Mesenchymal stem cell (in vitro differentiated cells and primary cell): Measurements from ENCODE around the gene TBCD.

ENCODE experiments used
- DNase-seq: peaks from one replicate; pipeline ENCODE4 v3.0.0-alpha.2; 2013
- H2AFZ ChIP-seq: one replicate; pipeline ENCODE4 v1.6.1; 2013; ENCODE audit warnings: low read depth, mild to moderate bottlenecking, control low read depth, inconsistent platforms, low read length, moderate library complexity
- H2AK5ac ChIP-seq: 2 replicates; pipeline ENCODE4 v1.6.1; 2013; ENCODE audit warnings: low read length, moderate library complexity, mild to moderate bottlenecking, inconsistent platforms; ENCODE audit not compliant: severe bottlenecking
- H2BK120ac ChIP-seq: one replicate; pipeline ENCODE4 v1.6.1; 2013; ENCODE audit warnings: low read depth, mild to moderate bottlenecking, inconsistent platforms, low read length, moderate library complexity
- H2BK12ac ChIP-seq, 2 experiments: one replicate each; pipeline ENCODE4 v1.6.1; 2013; ENCODE audit warnings: inconsistent platforms in 2 of 2, low read length in 2 of 2, mild to moderate bottlenecking in 2 of 2, moderate library complexity in 2 of 2, control low read depth in 1 of 2
- H2BK15ac ChIP-seq: one replicate; pipeline ENCODE4 v1.6.1; 2013; ENCODE audit warnings: mild to moderate bottlenecking, low read depth, inconsistent platforms; ENCODE audit not compliant: poor library complexity, severe bottlenecking
- H2BK5ac ChIP-seq: 2 replicates; pipeline ENCODE4 v1.6.1; 2013; ENCODE audit warnings: low read depth, mild to moderate bottlenecking, low read length, control low read depth, inconsistent platforms; ENCODE audit not compliant: poor library complexity, severe bottlenecking
- H3K14ac ChIP-seq, 2 experiments: one replicate each; pipeline ENCODE4 v1.6.1; 2013; ENCODE audit warnings: inconsistent platforms in 2 of 2, low read length in 2 of 2, control low read depth in 1 of 2, mild to moderate bottlenecking in 1 of 2, moderate library complexity in 1 of 2
- H3K18ac ChIP-seq, 2 experiments: one replicate each; pipeline ENCODE4 v1.6.1; 2013; ENCODE audit warnings: inconsistent platforms in 2 of 2, low read length in 2 of 2, control low read depth in 1 of 2, low read depth in 1 of 2, mild to moderate bottlenecking in 1 of 2
- H3K23ac ChIP-seq, 2 experiments: one replicate each; pipeline ENCODE4 v1.6.1; 2013; ENCODE audit warnings: inconsistent platforms in 2 of 2, low read length in 2 of 2, mild to moderate bottlenecking in 2 of 2, moderate library complexity in 2 of 2, control low read depth in 1 of 2
- H3K27ac ChIP-seq: 2 replicates; pipeline ENCODE4 v1.5.1; 2013; ENCODE audit warnings: mild to moderate bottlenecking, moderate library complexity, low read length, control low read depth, inconsistent platforms; ENCODE audit not compliant: poor library complexity, severe bottlenecking
- H3K27me3 ChIP-seq, 2 experiments: 2 replicates each; pipeline versions ENCODE4 v1.6.1 to v1.7.0; 2013; ENCODE audit warnings: low read length in 2 of 2, mild to moderate bottlenecking in 2 of 2, moderate library complexity in 2 of 2, control low read depth in 1 of 2, inconsistent platforms in 1 of 2; ENCODE audit not compliant: control insufficient read depth in 1 of 2, insufficient read depth in 1 of 2
- H3K36me3 ChIP-seq, 2 experiments: 2 replicates each; pipeline versions ENCODE4 v1.6.1 to v1.7.0; 2013; ENCODE audit warnings: low read length in 2 of 2, control low read depth in 1 of 2, inconsistent platforms in 1 of 2, low read depth in 1 of 2, mild to moderate bottlenecking in 1 of 2; ENCODE audit not compliant: insufficient read depth in 2 of 2, control insufficient read depth in 1 of 2
- H3K4ac ChIP-seq, 2 experiments: one replicate each; pipeline ENCODE4 v1.6.1; 2013; ENCODE audit warnings: inconsistent platforms in 2 of 2, low read length in 2 of 2, mild to moderate bottlenecking in 2 of 2, moderate library complexity in 2 of 2, control low read depth in 1 of 2, low read depth in 1 of 2
- H3K4me1 ChIP-seq: 2 replicates; pipeline ENCODE4 v1.6.1; 2013; ENCODE audit warnings: low read depth, low read length, control low read depth; ENCODE audit not compliant: control insufficient read depth, insufficient read depth
- H3K4me2 ChIP-seq: 2 replicates; pipeline ENCODE4 v1.6.1; 2013; ENCODE audit warnings: low read length, mild to moderate bottlenecking, inconsistent platforms; ENCODE audit not compliant: poor library complexity, severe bottlenecking
- H3K4me3 ChIP-seq, 2 experiments: 2 replicates each; pipeline versions ENCODE4 v1.5.1 to v1.7.0; 2013; ENCODE audit warnings: low read length in 2 of 2, mild to moderate bottlenecking in 2 of 2, control low read depth in 1 of 2, low read depth in 1 of 2; ENCODE audit not compliant: insufficient read depth in 1 of 2
- H3K79me1 ChIP-seq: replicated peaks from 2 replicates; pipeline ENCODE4 v1.6.1; 2013; ENCODE audit warnings: mild to moderate bottlenecking, control low read depth, low read length, inconsistent platforms; ENCODE audit not compliant: poor library complexity, severe bottlenecking
- H3K9ac ChIP-seq: 2 replicates; pipeline ENCODE4 v1.7.0; 2013; ENCODE audit warnings: mild to moderate bottlenecking, low read length, moderate library complexity
- H3K9me3 ChIP-seq: 2 replicates; pipeline ENCODE4 v1.7.0; 2013; ENCODE audit warnings: mild to moderate bottlenecking, low read length; ENCODE audit not compliant: control insufficient read depth
- H4K8ac ChIP-seq: one replicate; pipeline ENCODE4 v1.6.1; 2013; ENCODE audit warnings: inconsistent platforms, mild to moderate bottlenecking, low read length, moderate library complexity
- H4K91ac ChIP-seq: one replicate; pipeline ENCODE4 v1.6.1; 2013; ENCODE audit warnings: mild to moderate bottlenecking, low read length, inconsistent platforms
- WGBS: methylation state at CpG from one replicate; pipeline ENCODE4 v1.1.7; 2013; ENCODE audit warnings: mixed read lengths; 5-methylcytosine and 5-hydroxymethylcytosine counted together

TBCD gene

DNA sequence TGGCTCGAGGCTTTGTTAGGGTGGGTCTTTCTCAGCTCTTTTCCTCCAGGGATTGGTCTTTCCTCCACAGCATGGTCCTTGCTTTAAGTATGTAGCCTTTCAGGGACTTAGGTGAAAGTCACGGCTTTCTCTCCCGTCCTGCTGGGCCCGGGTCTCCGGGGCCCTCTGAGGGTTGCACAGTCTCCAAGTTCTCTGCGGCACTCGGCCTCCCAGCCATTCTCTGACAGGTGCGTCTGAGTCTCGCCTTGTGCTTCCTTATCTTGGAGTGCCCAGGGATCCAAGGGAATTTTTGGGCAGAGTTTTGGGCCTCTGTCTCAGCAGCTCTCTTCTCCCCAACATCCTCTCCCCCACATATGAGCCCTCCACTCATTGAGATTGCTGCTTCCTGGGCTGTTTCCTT is 51.3 kb downstream of the TBCD start:
- no peaks in the 10 kb centered on the region for H3K9me3 ChIP-seq
- no peak overlapping the region for H3K27ac ChIP-seq
- H3K9ac ChIP-seq = no peak overlapping the region
- no peak overlapping the region for H2AFZ ChIP-seq
- no peaks in the 10 kb centered on the region for H3K27me3 ChIP-seq
- H3K4me1 ChIP-seq = peaks cover 7% of the 10 kb centered on the region
- no peak overlapping the region for H2BK15ac ChIP-seq
- no peak overlapping the region for H4K8ac ChIP-seq
- no peak overlapping the region for H4K91ac ChIP-seq
- H2AK5ac ChIP-seq = no peak overlapping the region
- no peak overlapping the region for H3K4ac ChIP-seq
- H3K79me1 ChIP-seq = peaks cover 12% of the 10 kb centered on the region
- no peak overlapping the region for H3K4me2 ChIP-seq
- no peak overlapping the region for H2BK120ac ChIP-seq
- WGBS = 89% methylated on average over 9 of the region's 9 CpGs
- peaks cover 31 to 57% of the 10 kb centered on the region in 2 experiments for H3K36me3 ChIP-seq
- no peak overlapping the region for H2BK12ac ChIP-seq
- H3K14ac ChIP-seq = no peak overlapping the region
- H2BK5ac ChIP-seq = no peak overlapping the region
- H3K23ac ChIP-seq = no peak overlapping the region
- no peak overlapping the region for H3K18ac ChIP-seq
- no peak for DNase-seq
- no peak overlapping the region for H3K4me3 ChIP-seq

- 96% methylated on average over 15 of the region's 15 CpGs for WGBS
- H3K18ac ChIP-seq = no peak overlapping the region
- no peak overlapping the region for H3K14ac ChIP-seq
These were observed 51.7 kb downstream of the TBCD start for GRCh38 chr17:82803606-82804005.

GRCh38 chr17:82804442-82805191 is 52.8 kb downstream of the TBCD start:
- Histone ChIP-seq H3K4ac (no peak overlapping the region), H2BK15ac (no peak overlapping the region), H3K18ac (no peak overlapping the region), H3K4me2 (no peak overlapping the region), H3K9me3 (no peaks in the 10 kb centered on the region), H3K79me1 (peaks cover 14% of the 10 kb centered on the region), H3K4me1 (peaks cover 10% of the 10 kb centered on the region), H3K23ac (no peak overlapping the region), H2BK120ac (no peak overlapping the region), H3K14ac (no peak overlapping the region), H2AFZ (no peak overlapping the region), H4K91ac (no peak overlapping the region), H4K8ac (no peak overlapping the region), H3K4me3 (peak overlapping the region in 1 of 2 experiments; percentile 43), H3K36me3 (peaks cover 27 to 68% of the 10 kb centered on the region in 2 experiments), H2BK5ac (no peak overlapping the region), H3K9ac (peak overlapping the region; percentile 55), H2BK12ac (no peak overlapping the region), H2AK5ac (no peak overlapping the region), H3K27ac (no peak overlapping the region), H3K27me3 (no peaks in the 10 kb centered on the region)
- 96% methylated on average over 27 of the region's 27 CpGs for WGBS
- no peak for DNase-seq

More at GRCh38 chr17:82803606-82804005, 51.7 kb downstream of the TBCD start:
- Histone ChIP-seq H2BK120ac (no peak overlapping the region), H3K27me3 (no peaks in the 10 kb centered on the region), H2AK5ac (no peak overlapping the region), H3K36me3 (peaks cover 28 to 61% of the 10 kb centered on the region in 2 experiments), H2AFZ (no peak overlapping the region), H3K27ac (no peak overlapping the region), H2BK15ac (no peak overlapping the region), H2BK5ac (no peak overlapping the region), H4K91ac (no peak overlapping the region), H3K4me2 (no peak overlapping the region), H3K4ac (no peak overlapping the region), H4K8ac (no peak overlapping the region), H2BK12ac (no peak overlapping the region), H3K4me3 (no peak overlapping the region), H3K9me3 (no peaks in the 10 kb centered on the region), H3K23ac (no peak overlapping the region), H3K79me1 (peaks cover 12% of the 10 kb centered on the region), H3K4me1 (peaks cover 7% of the 10 kb centered on the region), H3K9ac (no peak overlapping the region)
- no peak for DNase-seq

- Histone ChIP-seq H3K18ac (no peak overlapping the region), H3K14ac (no peak overlapping the region), H3K36me3 (peaks cover 29 to 65% of the 10 kb centered on the region in 2 experiments), H3K4me1 (peaks cover 10% of the 10 kb centered on the region), H3K27me3 (no peaks in the 10 kb centered on the region), H4K8ac (no peak overlapping the region), H3K4me2 (no peak overlapping the region), H3K9me3 (no peaks in the 10 kb centered on the region), H2BK12ac (no peak overlapping the region), H3K23ac (no peak overlapping the region), H2AFZ (no peak overlapping the region), H2BK120ac (no peak overlapping the region), H2BK15ac (no peak overlapping the region), H3K27ac (no peak overlapping the region), H4K91ac (no peak overlapping the region), H3K4me3 (peak overlapping the region in 1 of 2 experiments; percentile 43), H3K4ac (no peak overlapping the region), H2BK5ac (no peak overlapping the region), H3K9ac (peak overlapping the region; percentile 55), H3K79me1 (peaks cover 13% of the 10 kb centered on the region), H2AK5ac (no peak overlapping the region)
- DNase-seq = no peak
- WGBS = 98% methylated on average over 13 of the region's 13 CpGs
These were observed 53.4 kb downstream of the TBCD start for GRCh38 chr17:82805254-82805653.
